Measurements from ENCODE around the gene IRGQ. TPM values are rescaled to one million over a fixed set of nuclear protein-coding genes. Genes with fewer than 3 reads are reported as not detected.

The IRGQ gene
- total RNA-seq, 1 experiment from 2014 or later, result 38.1 TPM

GRCh38 chr19:43574424-43575155 is 21.3 kb downstream of the IRGQ start:
- TF ChIP-seq NR3C1 (CRISPR knock-in tag; conservative IDR thresholded peaks at IDR 0.05; ENCODE audit: low read depth), result no peak
- no peak for TF ChIP-seq ZNF232 (CRISPR knock-in tag; IDR thresholded peaks at IDR 0.05)
- no peak for TF ChIP-seq GRHL2 (CRISPR knock-in tag; IDR thresholded peaks at IDR 0.05; ENCODE audit: insufficient replicate concordance, severe bottlenecking)
- TF ChIP-seq STAT6 (CRISPR knock-in tag; conservative IDR thresholded peaks at IDR 0.05; ENCODE audit: low read depth), result no peak
- TF ChIP-seq HMGA2 (CRISPR knock-in tag; IDR thresholded peaks at IDR 0.05), result no peak
- TF ChIP-seq CREM (CRISPR knock-in tag; IDR thresholded peaks at IDR 0.05), result no peak
- TF ChIP-seq FOXP4 (CRISPR knock-in tag; IDR thresholded peaks at IDR 0.05), result no peak
- no peak for TF ChIP-seq ELF4 (CRISPR knock-in tag; IDR thresholded peaks at IDR 0.05; ENCODE audit: low read depth)
- no peak for TF ChIP-seq NR2C2 (CRISPR knock-in tag; IDR thresholded peaks at IDR 0.05)
- TF ChIP-seq RORB (CRISPR knock-in tag; IDR thresholded peaks at IDR 0.05), result no peak
- TF ChIP-seq ARID4B (CRISPR knock-in tag; IDR thresholded peaks at IDR 0.05; ENCODE audit: borderline replicate concordance), result no peak
- TF ChIP-seq ZSCAN18 (CRISPR knock-in tag; IDR thresholded peaks at IDR 0.05), result no peak
- TF ChIP-seq SMAD4 (CRISPR knock-in tag; IDR thresholded peaks at IDR 0.05), result no peak
- TF ChIP-seq ZNF396 (CRISPR knock-in tag; IDR thresholded peaks at IDR 0.05; ENCODE audit: borderline replicate concordance), result no peak
- no peak for TF ChIP-seq CBFB (CRISPR knock-in tag; IDR thresholded peaks at IDR 0.05; ENCODE audit: low read depth)
- TF ChIP-seq E2F4 (CRISPR knock-in tag; IDR thresholded peaks at IDR 0.05; ENCODE audit: borderline replicate concordance, low read depth), result no peak
- TF ChIP-seq ZBTB21 (CRISPR knock-in tag; IDR thresholded peaks at IDR 0.05; ENCODE audit: borderline replicate concordance), result no peak
- no peak for TF ChIP-seq PRRX2 (CRISPR knock-in tag; IDR thresholded peaks at IDR 0.05)
- TF ChIP-seq ZNF121 (CRISPR knock-in tag; IDR thresholded peaks at IDR 0.05), result no peak
- TF ChIP-seq TP53 (CRISPR knock-in tag; IDR thresholded peaks at IDR 0.05), result no peak
- no peak for ATAC-seq
- no peak for DNase-seq (ENCODE audit: low spot score)

More at GRCh38 chr19:43574424-43575155, 21.3 kb downstream of the IRGQ start:
- Mint-ChIP-seq H3K4me3 (peak overlapping the region; percentile 96), H3K4me1 (peaks cover 33% of the 10 kb centered on the region), H3K36me3 (no peaks in the 10 kb centered on the region; the same call in 1 of the 2 replicates), H3K27ac (peak overlapping the region; percentile 91; the same call in 1 of the 2 replicates), H3K27me3 (ENCODE audit: low read depth) (no peaks in the 10 kb centered on the region; the same call in none of the 2 replicates), H3K9me3 (no peaks in the 10 kb centered on the region)
- ChIA-PET POLR2A (interaction anchor here (1.0 kb wide), 1 partner anchor 20 kb away, joined by 4 read pairs; no protein-coding TSS in a partner anchor), CTCF (interaction anchor here (0.6 to 2.8 kb wide), 6 partner anchors 12 to 1182 kb away, joined by 3 to 18 read pairs (median 4); partner anchors contain the start of genes IRGQ and ZNF576)

Measured in WTC11 (cell line).